ENCODE data around the gene FBLN2.

DNA sequence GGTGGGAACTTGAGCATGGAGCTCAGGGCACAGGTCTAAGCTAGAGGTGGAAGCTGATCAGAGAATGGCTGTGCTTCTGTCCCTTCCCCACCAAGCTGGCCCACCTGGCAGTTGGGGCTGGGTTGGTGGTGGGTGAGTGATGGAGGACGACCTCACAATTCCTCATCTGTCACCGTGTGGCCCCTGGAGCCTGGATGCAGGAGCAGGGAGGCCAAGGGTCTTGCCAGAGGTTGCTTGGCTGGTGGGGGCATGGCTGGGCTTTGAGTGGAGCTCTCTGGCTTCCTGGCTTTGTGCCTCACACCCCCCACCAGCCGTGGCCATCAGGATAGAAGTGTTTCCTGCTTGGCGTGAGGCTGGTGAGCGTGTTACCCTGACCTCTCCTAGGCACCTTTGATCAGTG lies 36.0 kb downstream of the FBLN2 start:
- no peak for TF ChIP-seq EGR1 (IDR thresholded peaks at IDR 0.05; ENCODE audit: borderline replicate concordance in 1 of 2, low read depth in 2 of 2, low read length in 2 of 2)
- TF ChIP-seq ZNF274 (IDR thresholded peaks at IDR 0.05; ENCODE audit: insufficient read depth, insufficient read length), result no peak
- TF ChIP-seq, protein P1, sequence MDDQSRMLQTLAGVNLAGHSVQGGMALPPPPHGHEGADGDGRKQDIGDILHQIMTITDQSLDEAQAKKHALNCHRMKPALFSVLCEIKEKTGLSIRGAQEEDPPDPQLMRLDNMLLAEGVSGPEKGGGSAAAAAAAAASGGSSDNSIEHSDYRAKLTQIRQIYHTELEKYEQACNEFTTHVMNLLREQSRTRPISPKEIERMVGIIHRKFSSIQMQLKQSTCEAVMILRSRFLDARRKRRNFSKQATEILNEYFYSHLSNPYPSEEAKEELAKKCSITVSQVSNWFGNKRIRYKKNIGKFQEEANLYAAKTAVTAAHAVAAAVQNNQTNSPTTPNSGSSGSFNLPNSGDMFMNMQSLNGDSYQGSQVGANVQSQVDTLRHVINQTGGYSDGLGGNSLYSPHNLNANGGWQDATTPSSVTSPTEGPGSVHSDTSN (IDR thresholded peaks at IDR 0.05; ENCODE audit: insufficient replicate concordance, low read depth, low read length), result no peak
- TF ChIP-seq NR2C2 (IDR thresholded peaks at IDR 0.05; ENCODE audit: borderline replicate concordance, control insufficient read depth, insufficient read length, low read depth), result no peak
- no peak for TF ChIP-seq JUND (IDR thresholded peaks at IDR 0.05; ENCODE audit: low read depth, low read length)
- TF ChIP-seq, protein P2, sequence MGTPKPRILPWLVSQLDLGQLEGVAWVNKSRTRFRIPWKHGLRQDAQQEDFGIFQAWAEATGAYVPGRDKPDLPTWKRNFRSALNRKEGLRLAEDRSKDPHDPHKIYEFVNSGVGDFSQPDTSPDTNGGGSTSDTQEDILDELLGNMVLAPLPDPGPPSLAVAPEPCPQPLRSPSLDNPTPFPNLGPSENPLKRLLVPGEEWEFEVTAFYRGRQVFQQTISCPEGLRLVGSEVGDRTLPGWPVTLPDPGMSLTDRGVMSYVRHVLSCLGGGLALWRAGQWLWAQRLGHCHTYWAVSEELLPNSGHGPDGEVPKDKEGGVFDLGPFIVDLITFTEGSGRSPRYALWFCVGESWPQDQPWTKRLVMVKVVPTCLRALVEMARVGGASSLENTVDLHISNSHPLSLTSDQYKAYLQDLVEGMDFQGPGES (IDR thresholded peaks at IDR 0.05), result no peak
- TF ChIP-seq, protein P3, sequence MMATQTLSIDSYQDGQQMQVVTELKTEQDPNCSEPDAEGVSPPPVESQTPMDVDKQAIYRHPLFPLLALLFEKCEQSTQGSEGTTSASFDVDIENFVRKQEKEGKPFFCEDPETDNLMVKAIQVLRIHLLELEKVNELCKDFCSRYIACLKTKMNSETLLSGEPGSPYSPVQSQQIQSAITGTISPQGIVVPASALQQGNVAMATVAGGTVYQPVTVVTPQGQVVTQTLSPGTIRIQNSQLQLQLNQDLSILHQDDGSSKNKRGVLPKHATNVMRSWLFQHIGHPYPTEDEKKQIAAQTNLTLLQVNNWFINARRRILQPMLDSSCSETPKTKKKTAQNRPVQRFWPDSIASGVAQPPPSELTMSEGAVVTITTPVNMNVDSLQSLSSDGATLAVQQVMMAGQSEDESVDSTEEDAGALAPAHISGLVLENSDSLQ (IDR thresholded peaks at IDR 0.05), result no peak
- no peak for TF ChIP-seq TCF12 (IDR thresholded peaks at IDR 0.05; ENCODE audit: low read depth, low read length)

All from GM12878 (cell line).